ACHN (cell line): ENCODE data around the gene RBBP9.
"Not testable (repeated sequence)": the region's sequence is repeated elsewhere in the genome, so short reads cannot be mapped to it uniquely, and the experiment has no call there.

Source experiments
- DNase-seq: peaks from one replicate; pipeline ENCODE4 v3.0.0-alpha.2; 2015
- in situ Hi-C: cut with HindIII; loops from 2 replicates; pipeline ENCODE4 v1.10.0; 2017; ENCODE audit warnings: low sequenced_read_pairs, low pct_ligation_motif_present, low pct_unique_long_range_greater_than_20kb

RBBP9 gene

GRCh38 chr20:18507218-18508191 lies 10.5 kb upstream of the RBBP9 start, which contains the start of gene SEC23B:
Gene SEC23B (plus strand): TSS chr20:18507940. CDS start chr20:18510836, 2,896 bp downstream.
- in situ Hi-C loops = no loop called here

GRCh38 chr20:18506744-18507143 lies 9.7 kb upstream of the RBBP9 start:
- in situ Hi-C loops = no loop called here
- no peak for DNase-seq

More at GRCh38 chr20:18507218-18508191, 10.5 kb upstream of the RBBP9 start, which contains the start of gene SEC23B:
- peak; percentile 97 for DNase-seq

GRCh38 chr20:18504479-18505060 lies 7.5 kb upstream of the RBBP9 start:
- in situ Hi-C loops = no loop called here
- DNase-seq = no peak

- in situ Hi-C loops, DNase-seq: not testable (repeated sequence)
These were observed 4.6 kb upstream of the RBBP9 start for GRCh38 chr20:18501672-18502071.

- in situ Hi-C loops = no loop called here
- DNase-seq = no peak
These were observed 578 bp upstream of the RBBP9 start for GRCh38 chr20:18497603-18498002.

- no peak for DNase-seq
- in situ Hi-C loops = no loop called here
These were observed 983 bp downstream of the RBBP9 start for GRCh38 chr20:18496042-18496441.

GRCh38 chr20:18488301-18488700 lies 8.7 kb downstream of the RBBP9 start:
- in situ Hi-C loops = no loop called here
- DNase-seq = no peak

GRCh38 chr20:18481596-18481995 lies 15.4 kb downstream of the RBBP9 start:
- in situ Hi-C loops = no loop called here
- DNase-seq = no peak

GRCh38 chr20:18477821-18478220 lies 19.2 kb downstream of the RBBP9 start:
- DNase-seq = no peak
- in situ Hi-C loops = no loop called here

GRCh38 chr20:18477218-18477617 lies 19.8 kb downstream of the RBBP9 start:
- no peak for DNase-seq
- in situ Hi-C loops = no loop called here

- in situ Hi-C loops = no loop called here
- peak; percentile 95 for DNase-seq
These were observed 29.9 kb downstream of the RBBP9 start, which contains the start of the genes DZANK1 and POLR3F for GRCh38 chr20:18466894-18467730. Gene DZANK1 (minus strand): TSS chr20:18467030. CDS start chr20:18465358, 1,672 bp downstream. Gene POLR3F (plus strand): TSS chr20:18467390. CDS start chr20:18467507, 117 bp downstream.

GRCh38 chr20:18466574-18466893 lies 30.5 kb downstream of the RBBP9 start:
- in situ Hi-C loops = no loop called here
- DNase-seq = no peak

- peak; percentile 80 for DNase-seq
These were observed 31.4 kb downstream of the RBBP9 start for GRCh38 chr20:18465536-18466200.

GRCh38 chr20:18456600-18456999 lies 40.4 kb downstream of the RBBP9 start:
- in situ Hi-C loops = no loop called here
- DNase-seq = no peak

More at GRCh38 chr20:18465536-18466200, 31.4 kb downstream of the RBBP9 start:
- in situ Hi-C loops = no loop called here

GRCh38 chr20:18443886-18444285 lies 53.1 kb downstream of the RBBP9 start:
- in situ Hi-C loops = no loop called here
- no peak for DNase-seq

GRCh38 chr20:18440403-18440802 lies 56.6 kb downstream of the RBBP9 start:
- in situ Hi-C loops = no loop called here
- no peak for DNase-seq

- in situ Hi-C loops = no loop called here
- DNase-seq = no peak
These were observed 60.2 kb downstream of the RBBP9 start for GRCh38 chr20:18436847-18437246.
